Panc1 (cell line): ENCODE results near the gene ATAD5.

Source experiments
- POLR2AphosphoS5 ChIP-seq: IDR thresholded peaks from 2 replicates; pipeline ENCODE4 v1.6.1; 2012; ENCODE audit warnings: mild to moderate bottlenecking, low read depth, low read length, moderate library complexity
- SIN3A ChIP-seq: IDR thresholded peaks from 2 replicates; pipeline ENCODE4 v1.6.1; 2012; ENCODE audit warnings: low read depth, mild to moderate bottlenecking, low read length, moderate library complexity, borderline replicate concordance; ENCODE audit not compliant: insufficient read depth
- TF ChIP-seq, protein P1 (sequence below): fragments of 450-650 bp; IDR thresholded peaks from 2 replicates; pipeline ENCODE4 v1.5.1; 2017; ENCODE audit warnings: mild to moderate bottlenecking
- TF ChIP-seq, protein P2 (sequence below), 2 experiments: IDR thresholded peaks; 2 replicates each; pipeline ENCODE4 v1.6.1; 2011 to 2012; ENCODE audit warnings: low read depth in 2 of 2, control low read depth in 1 of 2, low read length in 1 of 2, mild to moderate bottlenecking in 1 of 2, moderate library complexity in 1 of 2; ENCODE audit not compliant: insufficient read depth in 1 of 2

DNA sequence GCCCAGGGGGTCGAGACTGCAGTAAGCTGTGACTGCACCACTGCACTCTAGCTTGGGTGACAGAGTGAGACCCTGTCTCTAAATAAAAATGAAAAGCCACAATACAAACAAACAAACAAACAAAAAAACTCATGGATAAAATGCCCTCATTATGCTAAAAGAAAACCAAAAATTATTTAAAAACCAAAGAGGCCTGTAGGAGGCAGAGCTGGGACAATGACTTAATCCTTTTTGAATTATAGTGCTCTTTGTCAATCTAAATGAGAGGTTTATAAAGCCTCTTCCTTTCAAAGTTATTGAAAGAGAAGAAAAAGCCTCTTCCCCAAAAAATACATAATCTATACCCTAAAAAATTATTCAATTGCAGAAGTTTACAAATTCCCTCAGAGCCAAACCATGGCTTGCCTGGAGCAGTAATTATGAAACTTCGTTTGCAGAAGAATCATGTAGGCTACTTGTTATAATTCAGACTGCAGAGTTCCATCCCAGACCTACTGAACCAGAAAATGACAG is 25.8 kb upstream of the ATAD5 start:
- no peak for TF ChIP-seq POLR2AphosphoS5
- TF ChIP-seq, protein P1, sequence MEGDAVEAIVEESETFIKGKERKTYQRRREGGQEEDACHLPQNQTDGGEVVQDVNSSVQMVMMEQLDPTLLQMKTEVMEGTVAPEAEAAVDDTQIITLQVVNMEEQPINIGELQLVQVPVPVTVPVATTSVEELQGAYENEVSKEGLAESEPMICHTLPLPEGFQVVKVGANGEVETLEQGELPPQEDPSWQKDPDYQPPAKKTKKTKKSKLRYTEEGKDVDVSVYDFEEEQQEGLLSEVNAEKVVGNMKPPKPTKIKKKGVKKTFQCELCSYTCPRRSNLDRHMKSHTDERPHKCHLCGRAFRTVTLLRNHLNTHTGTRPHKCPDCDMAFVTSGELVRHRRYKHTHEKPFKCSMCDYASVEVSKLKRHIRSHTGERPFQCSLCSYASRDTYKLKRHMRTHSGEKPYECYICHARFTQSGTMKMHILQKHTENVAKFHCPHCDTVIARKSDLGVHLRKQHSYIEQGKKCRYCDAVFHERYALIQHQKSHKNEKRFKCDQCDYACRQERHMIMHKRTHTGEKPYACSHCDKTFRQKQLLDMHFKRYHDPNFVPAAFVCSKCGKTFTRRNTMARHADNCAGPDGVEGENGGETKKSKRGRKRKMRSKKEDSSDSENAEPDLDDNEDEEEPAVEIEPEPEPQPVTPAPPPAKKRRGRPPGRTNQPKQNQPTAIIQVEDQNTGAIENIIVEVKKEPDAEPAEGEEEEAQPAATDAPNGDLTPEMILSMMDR: no peak
- TF ChIP-seq SIN3A: no peak
- TF ChIP-seq, protein P2, sequence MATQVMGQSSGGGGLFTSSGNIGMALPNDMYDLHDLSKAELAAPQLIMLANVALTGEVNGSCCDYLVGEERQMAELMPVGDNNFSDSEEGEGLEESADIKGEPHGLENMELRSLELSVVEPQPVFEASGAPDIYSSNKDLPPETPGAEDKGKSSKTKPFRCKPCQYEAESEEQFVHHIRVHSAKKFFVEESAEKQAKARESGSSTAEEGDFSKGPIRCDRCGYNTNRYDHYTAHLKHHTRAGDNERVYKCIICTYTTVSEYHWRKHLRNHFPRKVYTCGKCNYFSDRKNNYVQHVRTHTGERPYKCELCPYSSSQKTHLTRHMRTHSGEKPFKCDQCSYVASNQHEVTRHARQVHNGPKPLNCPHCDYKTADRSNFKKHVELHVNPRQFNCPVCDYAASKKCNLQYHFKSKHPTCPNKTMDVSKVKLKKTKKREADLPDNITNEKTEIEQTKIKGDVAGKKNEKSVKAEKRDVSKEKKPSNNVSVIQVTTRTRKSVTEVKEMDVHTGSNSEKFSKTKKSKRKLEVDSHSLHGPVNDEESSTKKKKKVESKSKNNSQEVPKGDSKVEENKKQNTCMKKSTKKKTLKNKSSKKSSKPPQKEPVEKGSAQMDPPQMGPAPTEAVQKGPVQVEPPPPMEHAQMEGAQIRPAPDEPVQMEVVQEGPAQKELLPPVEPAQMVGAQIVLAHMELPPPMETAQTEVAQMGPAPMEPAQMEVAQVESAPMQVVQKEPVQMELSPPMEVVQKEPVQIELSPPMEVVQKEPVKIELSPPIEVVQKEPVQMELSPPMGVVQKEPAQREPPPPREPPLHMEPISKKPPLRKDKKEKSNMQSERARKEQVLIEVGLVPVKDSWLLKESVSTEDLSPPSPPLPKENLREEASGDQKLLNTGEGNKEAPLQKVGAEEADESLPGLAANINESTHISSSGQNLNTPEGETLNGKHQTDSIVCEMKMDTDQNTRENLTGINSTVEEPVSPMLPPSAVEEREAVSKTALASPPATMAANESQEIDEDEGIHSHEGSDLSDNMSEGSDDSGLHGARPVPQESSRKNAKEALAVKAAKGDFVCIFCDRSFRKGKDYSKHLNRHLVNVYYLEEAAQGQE (IDR thresholded peaks at IDR 0.05; ENCODE audit: insufficient read depth in 1 of 2, low read depth in 2 of 2, low read length in 1 of 2): no peak
